ENCODE data around the gene WWOX.

GRCh38 chr16:78310990-78311561 is 211.6 kb downstream of the WWOX start:
- TF ChIP-seq CTCF (conservative IDR thresholded peaks at IDR 0.05 in 1 of 2, IDR thresholded peaks at IDR 0.05 in 1 of 2; ENCODE audit: extremely low read depth in 1 of 2, insufficient read depth in 1 of 2, low read depth in 1 of 2, low read length in 2 of 2), result no peak
- no peak for TF ChIP-seq EZH2 (IDR thresholded peaks at IDR 0.05; ENCODE audit: borderline replicate concordance, low read length)

Data from mammary epithelial cell (primary cell).